ENCODE measurements around the gene PACSIN1.

DNA sequence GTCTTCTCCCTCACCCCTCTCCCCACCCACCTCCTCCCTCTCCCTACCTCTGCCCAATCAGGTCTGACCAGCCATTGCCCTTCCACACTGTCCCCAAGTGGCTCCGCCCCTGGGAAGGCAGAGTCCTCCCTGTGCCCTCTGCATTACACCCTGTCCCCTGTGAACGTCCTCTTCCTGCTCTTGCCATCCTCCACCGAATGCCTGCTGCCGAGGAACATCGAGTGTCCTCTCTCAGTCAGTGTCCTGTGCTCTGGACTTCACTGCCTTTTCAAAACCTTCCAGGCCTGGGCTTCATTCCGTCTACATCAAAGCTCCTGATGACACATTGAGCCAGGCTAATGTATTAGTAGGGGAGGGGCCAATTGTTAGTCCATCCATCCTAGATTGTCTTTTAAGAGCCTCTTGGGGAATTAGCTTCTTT, 3.3 kb upstream of the PACSIN1 start:
- TF ChIP-seq, protein P1, sequence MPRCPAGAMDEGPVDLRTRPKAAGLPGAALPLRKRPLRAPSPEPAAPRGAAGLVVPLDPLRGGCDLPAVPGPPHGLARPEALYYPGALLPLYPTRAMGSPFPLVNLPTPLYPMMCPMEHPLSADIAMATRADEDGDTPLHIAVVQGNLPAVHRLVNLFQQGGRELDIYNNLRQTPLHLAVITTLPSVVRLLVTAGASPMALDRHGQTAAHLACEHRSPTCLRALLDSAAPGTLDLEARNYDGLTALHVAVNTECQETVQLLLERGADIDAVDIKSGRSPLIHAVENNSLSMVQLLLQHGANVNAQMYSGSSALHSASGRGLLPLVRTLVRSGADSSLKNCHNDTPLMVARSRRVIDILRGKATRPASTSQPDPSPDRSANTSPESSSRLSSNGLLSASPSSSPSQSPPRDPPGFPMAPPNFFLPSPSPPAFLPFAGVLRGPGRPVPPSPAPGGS (IDR thresholded peaks at IDR 0.05; ENCODE audit: borderline replicate concordance, insufficient read depth, low read depth, low read length, poor library complexity, severe bottlenecking), result no peak
- TF ChIP-seq CHD1 (IDR thresholded peaks at IDR 0.05; ENCODE audit: low read depth, low read length) (no peak), TAF1 (IDR thresholded peaks at IDR 0.05; ENCODE audit: borderline replicate concordance, low read depth, low read length) (no peak), CTCF (IDR thresholded peaks at IDR 0.05 in 2 of 3, conservative IDR thresholded peaks at IDR 0.05 in 1 of 3; ENCODE audit: control insufficient read depth in 2 of 3, extremely low read depth in 1 of 3, insufficient read depth in 1 of 3, low read depth in 3 of 3, low read length in 3 of 3) (no peak), NFIC (IDR thresholded peaks at IDR 0.05; ENCODE audit: low read depth, low read length) (no peak)

All from GM12878 (cell line).